HG03097 (cell line): Measurements from ENCODE around the gene CALHM1.

Source experiments
- ATAC-seq: cut with Tn5 transposase; IDR thresholded peaks from one replicate; pipeline ENCODE4 v1.9.1; 2021; ENCODE audit not compliant: unreplicated experiment, low FRiP score

The CALHM1 gene

GRCh38 chr10:103457176-103457712 is 1.5 kb downstream of the CALHM1 start:
- no peak for ATAC-seq

- no peak for ATAC-seq
Measured at GRCh38 chr10:103456074-103456660, 2.5 kb downstream of the CALHM1 start.

GRCh38 chr10:103455235-103455634 is 3.5 kb downstream of the CALHM1 start:
- ATAC-seq: no peak

GRCh38 chr10:103454026-103454425 is 4.7 kb downstream of the CALHM1 start:
- no peak for ATAC-seq

- ATAC-seq: no peak
Measured at GRCh38 chr10:103452506-103453230, 6.0 kb downstream of the CALHM1 start.

- no peak for ATAC-seq
Measured at GRCh38 chr10:103451831-103452505, 6.7 kb downstream of the CALHM1 start, which contains the start of gene CALHM2. Gene CALHM2, minus strand, starts transcription at chr10:103452370. Its CDS starts 2,429 bp downstream, at chr10:103449941.

DNA sequence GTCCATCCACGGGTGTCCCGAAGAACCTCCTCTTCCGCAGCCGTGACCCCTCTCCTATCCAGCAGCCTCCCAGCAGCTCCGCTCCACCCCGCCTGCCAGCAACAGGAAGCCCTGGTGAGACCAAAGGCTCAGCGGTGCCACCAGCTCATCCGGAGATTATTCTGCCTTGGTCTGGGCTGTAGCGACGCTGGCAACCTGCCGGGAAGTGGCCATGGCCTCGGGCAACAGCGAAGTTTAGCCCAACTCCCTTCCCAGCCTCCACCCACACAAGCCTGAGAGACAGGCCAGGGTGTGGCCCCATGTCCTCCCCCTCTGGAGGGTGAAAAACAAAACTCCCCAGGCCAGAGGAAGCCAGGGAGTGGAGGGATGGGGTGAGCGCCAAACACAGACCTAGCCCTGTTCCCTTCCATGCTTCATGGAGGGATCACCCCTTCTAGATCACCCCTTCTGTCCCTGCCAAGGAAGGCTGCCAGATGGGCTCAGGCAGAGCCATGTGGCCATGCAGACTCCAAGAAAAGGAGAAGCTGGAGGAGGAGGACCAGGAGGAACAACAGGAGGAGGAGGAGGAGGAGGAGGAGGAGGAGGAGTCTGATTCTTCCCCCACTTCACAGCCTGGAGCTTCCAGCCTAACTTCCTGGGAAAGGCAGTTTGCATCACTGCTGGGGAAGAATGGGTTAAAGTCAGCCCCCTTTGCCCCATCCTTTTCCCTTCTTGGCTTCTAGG is 7.4 kb downstream of the CALHM1 start:
- no peak for ATAC-seq

DNA sequence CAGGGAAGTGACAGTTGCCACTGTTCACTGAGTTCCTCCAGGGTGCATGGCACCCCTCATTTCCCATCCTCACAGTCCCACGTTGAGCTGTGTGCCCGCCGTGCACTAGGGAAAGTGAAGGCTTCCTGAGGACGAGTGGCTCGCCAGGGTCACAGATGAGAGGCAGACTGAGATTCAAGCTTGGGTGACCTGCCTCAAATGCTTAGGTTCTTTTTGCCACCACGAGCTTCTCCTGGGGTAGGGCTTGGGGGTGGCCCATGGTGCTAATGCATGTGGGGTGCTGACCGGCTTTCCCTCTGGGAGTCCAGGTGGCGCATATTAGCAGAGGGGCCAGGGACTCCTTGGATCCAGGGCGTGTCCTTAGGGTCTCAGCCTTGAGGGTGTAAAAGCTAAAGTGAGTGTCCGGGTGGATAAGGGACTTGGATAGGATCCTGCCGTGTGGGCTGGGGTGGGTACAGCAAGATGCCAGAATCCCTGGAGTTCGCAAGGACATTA is 8.5 kb downstream of the CALHM1 start:
- no peak for ATAC-seq

- ATAC-seq: no peak
Measured at GRCh38 chr10:103449208-103450144, 9.2 kb downstream of the CALHM1 start.

DNA sequence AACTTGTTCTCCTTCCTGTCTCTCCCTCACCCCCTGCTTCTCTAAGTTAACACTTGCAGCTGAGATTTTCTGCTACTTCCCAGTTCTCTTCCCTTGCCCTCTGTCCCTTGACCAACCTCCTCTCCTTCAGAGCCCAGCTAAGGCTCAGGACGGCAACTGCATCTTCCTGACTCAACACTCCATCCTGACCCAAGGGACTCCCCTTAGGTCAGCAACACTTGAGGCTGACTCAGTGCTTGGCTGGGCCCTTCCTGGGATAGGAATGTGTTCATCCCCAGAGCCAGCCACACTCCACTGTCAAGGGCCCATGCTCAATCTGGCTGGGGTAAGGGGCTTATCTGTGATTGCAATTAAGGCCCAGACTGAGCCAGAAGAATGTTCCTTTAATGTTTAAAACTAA is 10.0 kb downstream of the CALHM1 start:
- ATAC-seq: no peak

- no peak for ATAC-seq
Measured at GRCh38 chr10:103447187-103447586, 11.5 kb downstream of the CALHM1 start.

DNA sequence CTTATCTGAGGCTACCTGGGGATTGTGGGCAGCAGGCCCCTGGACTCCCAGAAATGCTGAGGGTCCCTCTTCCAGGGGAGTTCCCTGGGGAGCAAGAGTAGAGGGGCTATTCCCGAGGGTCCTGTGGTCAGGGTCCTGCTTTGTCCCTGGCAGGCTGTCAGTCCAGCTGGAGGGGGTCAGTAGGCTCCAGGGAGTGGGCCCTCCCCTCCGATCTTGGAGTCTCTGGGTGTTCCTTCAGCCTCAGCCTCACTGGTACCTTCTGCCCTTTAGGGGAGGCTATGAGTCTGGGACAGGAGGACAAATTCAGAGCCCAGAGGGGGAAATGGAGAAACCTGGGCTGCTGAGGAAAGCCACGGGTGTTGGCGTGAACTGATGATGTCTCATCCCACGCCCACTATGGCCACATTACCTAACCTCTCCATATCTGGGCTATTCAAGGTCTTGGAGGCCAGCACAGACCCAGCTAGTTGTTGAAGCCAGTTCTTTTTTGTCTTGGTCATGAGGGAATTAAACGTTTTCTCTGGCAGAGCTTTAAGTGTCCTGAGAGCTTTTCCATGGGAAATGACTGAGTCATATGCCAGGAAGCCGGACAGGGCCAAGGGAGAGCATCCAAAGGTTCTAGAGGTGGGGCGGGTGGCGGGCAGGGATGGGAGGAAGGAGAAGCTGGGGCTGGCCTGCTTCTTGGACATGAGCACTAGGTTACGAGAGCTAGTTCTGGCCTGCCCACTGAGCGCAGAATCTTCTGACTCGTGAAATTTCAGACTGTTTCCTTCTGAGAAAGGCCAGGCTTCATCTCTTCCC is 12.7 kb downstream of the CALHM1 start:
- ATAC-seq: no peak

DNA sequence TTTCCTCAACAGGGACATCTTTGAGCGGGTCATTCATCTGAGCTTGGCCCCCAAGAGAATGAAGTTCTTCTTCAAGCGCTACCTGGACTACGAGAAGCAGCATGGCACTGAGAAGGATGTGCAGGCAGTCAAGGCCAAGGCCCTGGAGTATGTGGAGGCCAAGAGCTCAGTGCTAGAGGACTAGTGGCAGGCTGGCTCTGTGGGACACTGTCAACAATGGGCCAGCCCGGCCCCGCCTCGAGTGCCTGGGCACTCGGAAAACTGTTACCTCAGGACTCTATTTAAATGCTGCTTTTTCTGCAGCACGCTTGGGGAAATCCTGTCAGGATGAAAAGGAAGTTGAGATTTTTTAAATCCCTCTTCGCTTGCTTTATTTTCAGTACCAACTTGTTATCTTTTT is 13.3 kb downstream of the CALHM1 start:
- no peak for ATAC-seq

- ATAC-seq: no peak
Measured at GRCh38 chr10:103444478-103444877, 14.2 kb downstream of the CALHM1 start.

DNA sequence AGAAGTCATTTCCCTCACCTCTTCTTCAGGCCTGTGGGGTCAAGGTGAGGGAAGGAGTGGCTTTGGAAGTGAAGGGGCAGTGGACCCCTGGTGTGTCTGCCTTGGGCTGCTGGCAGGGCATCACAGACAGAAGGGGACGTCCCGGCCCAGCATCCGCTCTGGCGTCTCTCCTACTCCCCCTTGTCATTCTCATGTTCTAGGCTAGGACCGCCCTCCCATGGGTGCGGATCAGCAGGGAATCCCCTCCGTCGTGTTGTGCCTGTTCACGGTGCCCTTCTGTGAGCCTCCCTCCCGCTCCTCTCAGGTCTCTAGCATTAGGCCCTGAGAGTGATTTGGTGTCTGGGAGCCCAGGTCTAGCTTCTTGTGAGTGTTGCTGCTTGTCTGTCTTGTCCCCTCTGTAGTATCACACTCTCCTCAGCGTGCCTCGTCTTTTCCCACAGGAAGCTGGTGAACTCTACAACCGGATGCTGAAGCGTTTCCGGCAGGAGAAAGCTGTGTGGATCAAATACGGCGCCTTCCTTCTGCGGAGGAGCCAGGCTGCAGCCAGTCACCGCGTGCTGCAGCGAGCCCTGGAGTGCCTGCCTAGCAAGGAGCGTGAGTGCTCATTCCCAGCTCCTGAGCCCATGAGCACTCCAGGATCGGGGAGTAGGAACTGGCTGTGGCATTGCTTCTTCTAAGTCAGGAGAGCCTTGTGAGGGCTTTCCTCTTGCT is 15.1 kb downstream of the CALHM1 start:
- no peak for ATAC-seq

- no peak for ATAC-seq
Measured at GRCh38 chr10:103442031-103442461, 16.7 kb downstream of the CALHM1 start.

- ATAC-seq: no peak
Measured at GRCh38 chr10:103441611-103442010, 17.1 kb downstream of the CALHM1 start.

- no peak for ATAC-seq
Measured at GRCh38 chr10:103441206-103441605, 17.5 kb downstream of the CALHM1 start.
